Measurements from ENCODE around the gene SMG1. TPM values are rescaled to one million over a fixed set of nuclear protein-coding genes. Genes with fewer than 3 reads are reported as not detected.
"Not testable (repeated sequence)": the region's sequence is repeated elsewhere in the genome, so short reads cannot be mapped to it uniquely, and the experiment has no call there.

The SMG1 gene
- total RNA-seq, 1 donor: 77.7 TPM

DNA sequence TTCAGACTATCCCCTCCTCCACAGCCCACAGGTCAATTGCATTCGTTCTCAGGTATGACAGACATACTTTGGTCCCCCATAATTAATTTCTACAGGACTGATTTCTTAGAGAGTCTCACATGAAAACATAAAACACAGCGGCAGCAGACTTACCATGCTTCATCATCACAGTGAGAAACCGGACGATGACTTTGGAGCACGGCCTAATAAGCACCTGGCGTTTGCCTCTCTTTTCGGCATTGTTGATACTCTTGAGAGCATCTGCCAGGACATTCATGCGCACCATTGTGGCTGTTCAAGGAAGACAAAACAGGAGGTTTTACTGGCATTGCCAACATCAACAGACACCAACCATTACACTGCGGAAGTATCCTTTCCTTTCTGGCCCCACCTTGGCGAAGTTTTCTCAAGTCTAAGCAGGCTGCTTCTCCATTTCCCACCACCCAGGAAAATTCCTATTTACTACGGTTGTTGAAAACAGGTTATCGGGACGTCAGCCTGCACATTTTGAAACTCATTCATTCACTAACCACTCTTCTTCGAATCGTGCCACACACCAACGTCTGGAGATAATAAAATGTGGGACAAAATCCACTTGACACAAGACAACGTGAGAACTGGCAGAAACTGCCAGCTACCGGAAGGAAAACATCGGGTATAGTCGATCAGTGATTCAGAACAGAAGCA, 137.2 kb downstream of the SMG1 start:
- TF ChIP-seq, protein P1, sequence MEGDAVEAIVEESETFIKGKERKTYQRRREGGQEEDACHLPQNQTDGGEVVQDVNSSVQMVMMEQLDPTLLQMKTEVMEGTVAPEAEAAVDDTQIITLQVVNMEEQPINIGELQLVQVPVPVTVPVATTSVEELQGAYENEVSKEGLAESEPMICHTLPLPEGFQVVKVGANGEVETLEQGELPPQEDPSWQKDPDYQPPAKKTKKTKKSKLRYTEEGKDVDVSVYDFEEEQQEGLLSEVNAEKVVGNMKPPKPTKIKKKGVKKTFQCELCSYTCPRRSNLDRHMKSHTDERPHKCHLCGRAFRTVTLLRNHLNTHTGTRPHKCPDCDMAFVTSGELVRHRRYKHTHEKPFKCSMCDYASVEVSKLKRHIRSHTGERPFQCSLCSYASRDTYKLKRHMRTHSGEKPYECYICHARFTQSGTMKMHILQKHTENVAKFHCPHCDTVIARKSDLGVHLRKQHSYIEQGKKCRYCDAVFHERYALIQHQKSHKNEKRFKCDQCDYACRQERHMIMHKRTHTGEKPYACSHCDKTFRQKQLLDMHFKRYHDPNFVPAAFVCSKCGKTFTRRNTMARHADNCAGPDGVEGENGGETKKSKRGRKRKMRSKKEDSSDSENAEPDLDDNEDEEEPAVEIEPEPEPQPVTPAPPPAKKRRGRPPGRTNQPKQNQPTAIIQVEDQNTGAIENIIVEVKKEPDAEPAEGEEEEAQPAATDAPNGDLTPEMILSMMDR (IDR thresholded peaks at IDR 0.05; ENCODE audit: insufficient read depth, low read length): no peak
- peak; percentile 28 for DNase-seq (ENCODE audit: low read depth)
- H3K4me3 ChIP-seq (ENCODE audit: low read depth, low read length): peak overlapping the region; percentile 94

DNA sequence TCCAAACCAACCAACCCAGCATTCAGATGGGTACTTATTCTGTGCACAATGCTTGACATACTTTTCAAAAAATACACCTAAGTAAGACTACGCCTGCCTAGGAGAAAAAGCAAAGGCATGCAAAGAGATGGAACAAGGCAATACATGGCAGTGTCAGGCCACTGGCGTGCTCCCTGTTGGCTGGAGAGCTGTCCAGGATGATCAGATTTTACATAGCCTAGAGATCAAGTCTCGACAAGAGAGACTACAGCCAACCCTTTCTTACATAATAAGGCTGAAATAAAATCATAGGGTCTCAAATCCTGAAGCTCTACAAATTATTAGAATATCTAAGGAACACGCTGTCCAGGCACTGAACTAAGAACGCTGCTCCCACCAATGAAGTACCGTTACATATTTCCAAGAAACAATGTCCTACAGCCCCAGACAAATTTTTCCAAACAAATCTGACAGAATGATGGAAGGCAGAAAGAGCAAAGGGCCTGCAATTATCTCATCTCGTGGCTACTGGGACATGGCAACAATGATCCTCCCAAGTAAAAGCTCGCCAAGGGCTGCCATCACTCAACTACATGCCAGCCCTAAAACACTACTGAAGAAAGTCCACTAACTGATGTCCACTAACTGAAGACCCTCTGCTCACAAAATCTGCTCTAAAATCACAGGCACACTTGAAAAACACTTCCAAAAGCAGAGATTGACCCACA, 141.1 kb downstream of the SMG1 start:
- DNase-seq (ENCODE audit: low read depth): peak; percentile 42
- H3K4me3 ChIP-seq (ENCODE audit: low read depth, low read length): peak overlapping the region; percentile 29
- TF ChIP-seq, protein P1 (IDR thresholded peaks at IDR 0.05; ENCODE audit: insufficient read depth, low read length): no peak

DNA sequence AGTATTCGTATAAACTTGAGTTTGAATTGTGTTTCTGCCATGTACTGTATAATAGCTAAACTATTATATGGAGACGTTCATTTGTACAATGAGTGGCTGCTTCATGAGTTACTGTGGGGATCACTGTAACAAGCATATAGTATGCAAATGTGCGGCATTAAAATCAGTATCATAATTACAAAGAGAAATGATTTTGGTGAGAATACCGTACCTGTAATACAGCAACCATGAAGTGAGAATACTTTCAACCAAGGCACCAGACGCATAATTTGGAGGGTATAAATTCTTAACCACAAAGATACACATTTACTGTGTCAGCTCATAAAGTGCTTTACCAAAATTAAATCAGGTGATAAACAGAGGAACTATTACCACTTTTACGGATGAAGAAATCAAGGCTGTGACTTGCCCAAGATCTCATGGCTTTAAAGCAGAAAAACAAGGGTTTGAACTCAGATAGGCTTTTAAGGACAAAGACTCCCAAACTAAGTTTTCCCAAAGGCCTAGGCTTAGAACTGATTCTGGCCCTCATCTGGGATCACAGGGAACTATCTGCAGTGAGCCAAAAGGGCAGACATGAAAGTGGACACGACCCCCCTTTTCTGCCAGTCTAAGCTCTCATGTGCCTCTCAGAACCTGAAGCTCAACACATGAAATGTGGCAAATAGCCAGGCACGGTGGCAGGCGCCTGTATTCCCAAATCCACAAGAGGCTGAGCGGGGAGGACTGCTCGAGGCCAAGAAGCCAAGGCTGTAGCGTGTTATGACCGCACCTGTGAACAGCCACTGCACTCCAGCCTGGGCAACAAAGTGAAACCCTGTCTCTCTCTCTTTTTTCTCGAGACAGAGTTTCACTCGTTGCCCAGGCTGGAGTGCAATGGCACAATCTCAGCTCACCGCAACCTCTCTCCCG, 142.5 kb downstream of the SMG1 start:
- TF ChIP-seq, protein P1 (IDR thresholded peaks at IDR 0.05; ENCODE audit: insufficient read depth, low read length): no peak
- no peak overlapping the region for H3K4me3 ChIP-seq (ENCODE audit: low read depth, low read length)
- no peak for DNase-seq (ENCODE audit: low read depth)

DNA sequence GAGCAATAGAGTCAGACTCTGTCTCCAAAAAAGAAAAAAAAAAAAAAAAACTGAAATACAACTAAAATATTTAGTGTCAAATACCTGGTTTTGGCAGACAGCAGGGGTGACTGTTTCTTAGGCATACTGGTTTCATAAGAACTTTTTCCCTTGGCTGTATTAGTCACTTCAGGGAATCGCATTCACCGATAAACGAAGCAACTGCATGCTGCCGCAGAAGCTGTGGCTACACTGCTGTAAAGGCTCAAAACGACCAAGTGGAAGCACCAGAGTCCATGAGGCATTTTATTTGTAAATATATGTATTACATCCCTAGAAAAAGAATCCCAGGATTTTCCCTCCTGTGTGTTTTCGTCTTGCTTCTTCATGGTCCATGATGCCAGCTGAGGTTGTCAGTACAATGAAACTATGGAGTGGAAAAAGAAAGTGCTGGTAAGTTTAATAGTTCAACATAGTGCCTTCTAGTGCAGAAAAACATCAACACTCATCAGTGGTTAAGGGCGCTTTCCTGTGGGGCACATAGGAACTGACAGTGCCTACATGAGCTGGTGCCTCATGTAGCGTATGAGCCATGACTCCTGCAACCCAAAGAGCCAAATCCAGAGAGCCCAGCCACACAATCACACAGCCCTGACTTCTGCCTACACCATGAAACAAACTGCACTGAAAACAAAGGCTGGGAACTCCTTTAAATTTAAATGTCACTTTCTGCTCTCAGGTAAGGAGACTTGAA, 143.3 kb downstream of the SMG1 start:
- no peak for DNase-seq (ENCODE audit: low read depth)
- H3K4me3 ChIP-seq (ENCODE audit: low read depth, low read length): no peak overlapping the region
- TF ChIP-seq, protein P1 (IDR thresholded peaks at IDR 0.05; ENCODE audit: insufficient read depth, low read length): no peak

DNA sequence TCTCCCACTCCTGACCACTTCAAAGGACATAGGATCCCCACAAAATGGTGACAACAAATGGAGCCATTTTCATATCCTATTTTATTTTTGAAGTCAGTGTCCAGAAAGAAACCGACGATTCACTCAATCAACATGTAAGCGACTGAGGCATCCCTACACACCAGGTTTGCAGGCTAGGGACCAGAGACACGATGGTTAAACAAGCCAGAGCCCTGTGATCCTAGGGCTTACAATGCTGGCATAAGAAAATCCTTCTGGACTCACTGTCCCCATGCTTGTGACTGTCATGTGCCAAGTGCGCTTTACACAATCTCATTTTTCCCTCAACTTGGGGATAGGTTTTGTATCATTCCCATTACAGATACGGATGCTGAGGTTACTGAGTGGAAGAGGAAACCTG, 145.0 kb downstream of the SMG1 start:
- not testable (repeated sequence) for H3K4me3 ChIP-seq (ENCODE audit: low read depth, low read length); DNase-seq (ENCODE audit: low read depth)

DNA sequence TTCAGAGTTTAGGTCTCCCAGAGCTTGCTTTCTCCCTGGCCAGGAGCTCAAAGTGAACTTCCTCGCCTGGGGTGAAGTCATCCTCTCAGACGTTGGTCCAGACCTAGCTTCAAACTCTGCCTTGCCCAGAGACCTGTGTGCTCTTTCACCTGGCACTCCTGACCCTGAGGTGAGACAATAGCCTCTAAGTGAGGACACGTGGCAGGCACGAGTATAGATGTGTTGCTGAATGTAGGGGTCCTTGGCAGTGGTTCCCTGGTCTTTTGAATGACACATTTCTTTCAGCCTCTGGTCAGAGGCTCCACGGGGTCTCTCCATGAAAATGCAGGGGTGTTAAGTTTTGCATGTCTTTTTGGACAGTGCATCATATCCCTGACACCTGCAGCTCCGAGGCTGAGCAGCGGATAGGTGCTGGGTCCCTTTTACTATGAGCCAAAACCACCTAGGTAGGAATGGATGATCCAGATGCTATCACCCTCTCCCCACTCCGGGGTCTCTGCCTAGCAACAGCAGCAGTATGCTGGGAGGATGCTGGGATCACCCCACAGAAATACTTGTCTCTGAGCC, 145.7 kb downstream of the SMG1 start:
- not testable (repeated sequence) for DNase-seq (ENCODE audit: low read depth); H3K4me3 ChIP-seq (ENCODE audit: low read depth, low read length)

DNA sequence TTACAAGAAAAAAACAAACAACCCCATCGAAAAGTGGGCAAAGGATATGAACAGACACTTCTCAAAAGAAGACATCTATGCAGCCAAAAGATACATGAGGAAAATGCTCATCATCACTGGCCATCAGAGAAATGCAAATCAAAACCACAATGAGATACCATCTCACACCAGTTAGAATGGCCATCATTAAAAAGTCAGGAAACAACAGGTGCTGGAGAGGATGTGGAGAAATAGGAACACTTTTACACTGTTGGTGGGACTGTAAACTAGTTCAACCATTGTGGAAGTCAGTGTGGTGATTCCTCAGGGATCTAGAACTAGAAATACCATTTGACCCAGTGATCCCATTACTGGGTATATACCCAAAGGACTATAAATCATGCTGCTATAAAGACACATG, 148.5 kb downstream of the SMG1 start:
- not testable (repeated sequence) for H3K4me3 ChIP-seq (ENCODE audit: low read depth, low read length); DNase-seq (ENCODE audit: low read depth)

DNA sequence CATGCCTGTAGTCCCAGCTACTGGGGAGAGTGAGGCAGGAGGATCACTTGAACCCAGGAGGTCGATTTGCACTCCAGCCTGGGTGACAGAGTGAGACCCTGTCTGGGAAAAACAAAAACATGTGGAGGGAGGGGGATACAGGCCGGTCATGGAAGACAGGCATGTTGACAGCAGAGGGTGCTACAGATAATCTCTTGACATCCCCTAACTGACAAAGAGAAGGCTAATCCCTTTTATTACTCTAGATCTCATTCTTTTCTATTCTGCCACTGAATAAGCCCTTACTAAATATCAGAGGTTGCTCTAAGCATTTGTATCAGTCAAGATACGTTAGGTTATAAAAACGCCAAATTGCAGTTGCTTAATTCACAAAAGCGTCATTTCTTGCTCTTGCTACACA, 149.9 kb downstream of the SMG1 start:
- not testable (repeated sequence) for H3K4me3 ChIP-seq (ENCODE audit: low read depth, low read length); DNase-seq (ENCODE audit: low read depth)

DNA sequence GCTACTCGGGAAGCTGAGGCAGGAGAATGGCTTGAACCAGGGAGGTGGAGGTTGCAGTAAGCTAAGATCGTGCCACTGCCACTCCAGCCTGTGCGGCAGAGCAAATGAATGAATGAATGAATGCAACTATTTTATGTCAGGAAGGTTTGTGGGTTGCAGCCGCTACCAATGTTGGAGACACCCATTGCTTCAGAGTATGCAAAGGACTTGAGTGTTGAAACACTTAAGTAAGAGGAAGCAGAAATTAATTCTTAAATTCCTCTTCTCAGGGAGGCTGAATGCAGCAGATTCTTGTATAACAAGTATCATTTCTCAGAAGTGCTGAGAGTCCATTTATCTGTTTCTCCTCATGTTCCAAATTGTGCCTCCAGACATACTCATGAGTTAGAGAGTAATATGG, 151.6 kb downstream of the SMG1 start:
- not testable (repeated sequence) for DNase-seq (ENCODE audit: low read depth); H3K4me3 ChIP-seq (ENCODE audit: low read depth, low read length)

DNA sequence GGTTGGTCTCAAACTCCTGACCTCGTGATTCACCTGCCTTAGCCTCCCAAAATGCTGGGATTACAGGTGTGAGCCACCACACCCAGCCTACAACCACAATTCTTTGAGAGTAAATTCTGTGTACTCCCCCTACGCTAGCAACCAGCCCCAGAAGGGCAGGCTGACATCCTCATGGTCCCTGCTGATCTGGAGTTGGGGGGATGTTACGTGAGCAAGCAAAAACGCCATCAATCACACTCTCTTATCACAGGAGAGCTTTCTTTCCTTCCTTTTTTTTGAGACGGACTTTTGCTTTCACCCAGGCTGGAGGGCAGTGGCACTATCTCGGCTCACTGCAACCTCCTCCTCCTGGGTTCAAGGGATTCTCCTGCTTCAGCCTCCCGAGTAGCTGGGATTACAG, 154.0 kb downstream of the SMG1 start:
- DNase-seq (ENCODE audit: low read depth); H3K4me3 ChIP-seq (ENCODE audit: low read depth, low read length): not testable (repeated sequence)

DNA sequence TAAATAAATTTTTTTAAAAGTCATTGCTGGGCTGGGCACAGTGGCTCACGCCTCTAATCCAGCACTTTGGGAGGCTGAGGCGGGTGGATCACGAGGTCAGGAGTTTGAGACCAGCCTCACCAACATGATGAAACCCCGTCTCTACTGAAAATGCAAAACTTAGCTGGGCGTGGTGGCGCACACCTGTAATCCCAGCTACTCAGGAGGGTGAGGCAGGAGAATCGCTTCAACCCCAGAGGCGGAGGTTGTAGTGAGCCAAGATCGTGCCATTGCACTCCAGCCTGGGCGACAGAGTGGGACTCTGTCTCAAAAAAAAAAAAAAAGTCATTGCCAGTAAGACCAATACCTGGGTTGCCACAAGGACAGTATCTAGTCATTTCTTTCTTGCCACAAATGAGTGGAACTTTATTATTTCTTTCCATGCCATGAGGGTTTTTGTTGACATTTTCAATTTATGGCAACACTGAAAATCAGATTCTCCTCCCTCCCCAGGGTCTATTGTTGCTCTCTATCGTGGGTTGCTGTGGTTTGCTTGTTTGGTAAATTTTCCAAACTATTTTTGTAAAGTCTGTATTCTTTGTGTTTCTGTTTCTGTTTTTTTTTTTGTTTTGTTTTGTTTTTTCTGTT, 155.8 kb downstream of the SMG1 start:
- not testable (repeated sequence) for DNase-seq (ENCODE audit: low read depth); H3K4me3 ChIP-seq (ENCODE audit: low read depth, low read length)

DNA sequence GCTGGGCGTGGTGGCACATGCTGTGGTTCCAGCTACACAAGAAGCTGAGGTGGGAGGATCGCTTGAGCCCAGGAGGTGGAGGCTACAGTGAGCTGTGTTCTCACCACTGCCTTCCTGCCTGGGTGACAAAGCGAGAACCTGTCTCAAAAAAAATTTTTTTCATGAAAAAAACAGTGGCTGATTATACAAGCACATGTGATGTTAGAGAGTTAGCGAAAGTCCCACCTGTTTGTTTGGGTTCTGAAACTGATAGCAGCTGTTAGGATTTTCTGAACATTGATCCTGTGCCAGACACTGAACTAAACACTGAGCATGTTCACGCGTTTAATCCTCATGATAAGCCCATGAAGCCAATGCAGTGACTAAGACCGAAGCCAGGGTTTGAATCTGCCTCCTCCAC, 159.0 kb downstream of the SMG1 start:
- not testable (repeated sequence) for DNase-seq (ENCODE audit: low read depth); H3K4me3 ChIP-seq (ENCODE audit: low read depth, low read length)

Measured in fibroblast of the aortic adventitia (primary cell).